Measurements from ENCODE around the gene CAMTA1.
"Not testable (repeated sequence)": the region's sequence is repeated elsewhere in the genome, so short reads cannot be mapped to it uniquely, and the experiment has no call there.

CAMTA1 gene

DNA sequence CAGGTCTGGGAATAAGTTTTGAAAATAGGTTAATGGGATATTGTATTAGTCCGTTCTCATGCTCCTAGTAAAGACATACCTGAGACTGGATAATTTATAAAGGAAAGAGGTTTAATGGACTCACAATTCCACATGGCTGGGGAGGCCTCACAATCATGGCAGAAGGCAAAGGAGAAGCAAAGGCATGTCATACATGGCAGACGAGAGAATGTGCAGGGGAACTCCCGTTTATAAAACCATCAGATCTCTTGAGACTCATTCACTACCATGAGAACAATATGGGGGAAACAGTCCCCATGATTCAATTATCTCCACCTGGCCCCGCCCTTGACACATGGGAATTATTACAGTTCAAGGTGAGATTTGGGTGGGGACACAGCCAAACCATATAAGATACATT, 60.5 kb downstream of the CAMTA1 start:
- not testable (repeated sequence) for DNase-seq (ENCODE audit: low read depth in 2 of 2)

DNA sequence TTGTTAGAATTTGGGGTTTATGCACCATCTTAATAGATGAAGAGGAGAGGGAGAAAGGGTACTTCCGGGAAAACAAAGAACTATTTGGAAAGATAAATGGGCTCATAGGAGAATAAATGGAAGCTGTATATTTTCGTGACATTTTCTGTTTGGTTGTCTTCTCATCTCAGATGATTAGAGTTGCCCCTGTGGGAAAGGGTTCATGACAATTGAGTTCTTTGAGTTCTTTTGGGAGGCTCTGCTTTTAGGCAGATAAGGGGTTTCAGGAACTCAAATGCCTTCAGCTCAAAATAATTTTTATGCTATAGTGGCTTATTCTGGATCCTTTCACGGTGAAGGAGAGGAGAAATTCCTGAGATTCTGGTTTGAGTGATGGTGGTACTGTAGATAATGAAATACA, 63.6 kb downstream of the CAMTA1 start:
- DNase-seq (ENCODE audit: low read depth in 2 of 2): no peak

DNA sequence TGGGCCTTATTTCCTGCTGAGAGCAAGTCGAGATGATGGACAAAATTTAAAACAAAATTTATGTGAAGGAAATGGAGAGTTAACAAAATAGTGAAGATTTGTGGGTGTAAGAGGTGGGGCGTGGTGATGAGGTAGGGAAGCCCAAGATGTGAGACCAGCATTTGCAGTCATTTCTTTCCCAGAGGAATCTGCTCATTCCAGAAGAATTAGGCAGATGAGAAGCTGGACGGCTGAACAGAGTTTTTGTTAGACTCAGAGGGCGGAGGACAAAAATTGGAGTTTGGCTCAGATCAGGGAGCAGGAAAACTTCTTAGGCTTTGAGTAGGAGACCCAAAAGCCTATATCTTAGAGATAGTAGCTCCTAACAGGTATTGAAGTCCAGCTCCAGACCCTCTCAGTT, 65.3 kb downstream of the CAMTA1 start:
- no peak for DNase-seq (ENCODE audit: low read depth in 2 of 2)

DNA sequence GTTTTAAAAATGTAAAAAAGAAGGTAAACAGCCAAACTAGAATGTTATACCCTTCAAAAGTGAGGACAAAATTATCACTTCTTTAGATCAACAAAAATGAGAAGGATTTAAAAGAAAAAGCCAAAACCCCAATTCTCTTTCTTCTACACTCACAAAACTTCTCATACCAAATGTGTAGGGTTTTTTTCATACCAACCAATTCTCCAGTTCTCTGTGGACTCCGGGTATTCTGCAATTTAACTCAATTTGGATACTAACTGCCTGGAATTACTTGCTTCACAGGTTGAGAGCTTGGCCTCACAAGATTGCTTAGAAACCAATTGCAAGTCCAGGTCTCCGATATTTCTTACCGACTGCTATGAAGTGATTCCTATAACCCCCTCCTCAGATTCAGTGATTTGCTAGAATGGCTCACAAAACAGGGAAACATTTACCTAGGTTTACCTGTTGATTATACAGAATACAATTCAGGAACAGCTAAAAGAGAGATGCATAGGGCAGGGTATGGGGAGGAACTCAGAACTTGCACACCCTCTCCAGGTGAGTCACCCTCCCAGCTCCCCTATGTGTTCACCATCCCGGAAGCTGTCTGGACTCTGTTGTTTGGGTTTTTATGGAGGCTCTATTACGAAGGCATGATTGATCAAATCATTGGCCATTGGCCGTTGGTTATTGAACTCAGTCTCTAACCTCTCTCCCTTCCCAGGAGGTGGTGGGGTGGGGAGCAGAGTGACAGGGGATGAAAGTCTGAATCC, 67.1 kb downstream of the CAMTA1 start:
- DNase-seq (ENCODE audit: low read depth in 2 of 2): no peak

DNA sequence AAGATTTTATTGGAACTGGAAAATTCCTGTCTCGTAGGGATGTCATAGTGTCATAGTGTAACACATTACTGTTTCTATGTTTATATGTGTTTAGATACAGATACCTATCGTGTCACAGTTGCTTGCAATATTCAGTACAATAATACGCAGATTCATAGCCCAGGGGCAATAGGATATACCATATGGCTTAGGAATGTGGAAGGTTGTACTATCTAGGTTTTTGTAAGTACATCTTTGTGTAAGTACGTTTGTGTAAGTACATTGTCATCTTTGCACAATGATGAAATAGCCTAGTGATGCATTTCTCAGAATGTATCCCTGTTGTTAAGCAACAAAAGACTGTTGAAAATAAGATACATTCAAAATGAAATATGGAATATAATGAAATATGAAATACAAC, 68.9 kb downstream of the CAMTA1 start:
- DNase-seq (ENCODE audit: low read depth in 2 of 2): no peak

DNA sequence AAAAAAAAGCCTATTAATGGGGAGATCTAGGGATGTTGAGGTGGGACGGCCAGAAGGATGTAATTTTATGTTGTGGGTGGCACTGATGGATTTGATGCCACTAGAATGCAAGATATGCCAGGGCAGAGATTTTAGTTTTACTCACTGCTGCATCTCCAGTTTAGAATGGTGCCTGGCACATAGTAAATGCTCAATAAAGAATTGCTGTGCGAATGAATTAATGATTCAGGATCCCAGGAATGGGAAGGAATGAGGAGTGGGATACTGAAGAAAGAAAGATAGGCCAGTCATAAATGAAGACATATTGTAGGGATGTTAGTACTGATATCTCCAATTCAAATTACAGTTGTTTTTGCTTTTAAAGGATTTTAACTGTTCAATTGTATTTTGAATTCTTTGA, 72.6 kb downstream of the CAMTA1 start:
- no peak for DNase-seq (ENCODE audit: low read depth in 2 of 2)

DNA sequence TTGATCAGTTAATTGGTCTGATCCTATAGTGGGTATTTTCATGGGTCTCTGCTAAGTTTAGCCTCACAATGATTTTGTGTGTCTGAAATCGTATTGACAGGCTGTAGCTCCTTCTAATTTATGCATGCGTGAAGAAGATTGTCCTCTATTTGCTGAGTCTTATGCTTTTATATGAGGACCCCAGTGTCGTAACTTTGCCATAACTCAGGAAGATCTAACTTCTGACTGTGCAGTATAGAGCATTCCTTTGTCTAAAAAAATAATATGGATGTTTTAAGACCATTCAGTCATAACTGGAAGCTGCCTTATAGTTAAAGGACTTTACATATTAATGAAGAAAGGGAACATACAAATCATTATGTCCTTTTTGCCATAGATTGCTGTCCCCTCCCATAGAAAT, 73.3 kb downstream of the CAMTA1 start:
- DNase-seq (ENCODE audit: low read depth in 2 of 2): no peak

DNA sequence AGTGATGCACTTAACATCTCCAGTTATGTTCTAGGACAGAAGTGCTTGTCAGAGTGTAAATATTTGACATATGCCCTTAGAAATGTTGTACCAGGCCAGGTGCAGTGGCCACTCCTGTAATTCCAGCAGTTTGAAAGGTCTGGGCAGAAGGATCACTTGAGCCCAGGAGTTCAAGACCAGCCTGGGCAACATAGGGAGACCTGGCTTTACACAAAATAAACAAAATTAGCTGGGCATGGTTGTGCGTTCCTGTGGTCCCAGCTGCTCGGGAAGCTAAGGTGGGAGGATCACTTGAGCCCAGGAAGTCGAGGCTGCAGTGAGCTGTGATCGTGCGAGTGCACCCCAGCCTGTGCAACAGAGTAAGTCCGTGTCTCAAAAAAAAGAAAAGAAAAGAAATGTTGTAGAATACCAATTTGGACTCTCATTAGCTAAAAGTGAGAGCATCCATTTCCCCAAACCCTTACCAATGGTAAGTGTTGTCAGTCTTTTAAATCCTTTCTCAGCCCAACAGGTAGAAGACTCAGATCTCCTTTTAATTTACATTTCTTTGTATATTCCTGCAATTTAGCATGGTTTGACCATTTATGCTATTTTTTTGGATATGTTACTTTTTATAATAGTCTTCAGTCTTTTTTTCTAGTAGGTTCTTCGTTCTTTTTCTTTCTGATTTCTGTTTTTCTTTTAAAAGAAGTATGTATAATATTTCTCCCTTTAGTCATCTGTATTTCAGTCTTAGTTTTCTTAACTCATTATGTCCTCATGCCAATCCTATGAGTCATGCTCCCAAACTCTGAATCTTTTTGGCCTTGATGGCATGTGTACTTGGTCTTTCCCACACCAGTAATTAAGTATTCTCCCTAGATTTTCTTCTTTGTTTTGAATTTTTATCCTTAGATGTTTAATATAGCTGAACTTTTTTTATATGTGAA, 74.4 kb downstream of the CAMTA1 start:
- no peak for DNase-seq (ENCODE audit: low read depth in 2 of 2)

DNA sequence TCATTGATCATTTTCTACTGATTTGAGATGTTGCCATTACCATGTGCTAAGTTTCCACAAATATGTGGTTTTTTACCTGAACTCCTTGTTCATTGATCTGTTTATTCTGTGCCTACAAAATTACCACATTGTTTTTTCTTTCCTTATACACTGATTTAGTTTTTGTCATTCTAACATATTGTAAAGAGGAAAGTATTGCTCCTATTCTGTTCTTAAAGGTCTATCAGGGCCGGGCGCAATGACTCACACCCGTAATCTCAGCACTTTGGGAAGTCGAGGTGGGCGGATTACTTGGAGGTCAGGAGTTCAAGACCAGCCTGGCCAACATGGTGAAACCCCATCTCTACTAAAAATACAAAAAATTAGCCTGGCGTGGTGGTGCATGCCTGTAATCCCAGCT, 75.1 kb downstream of the CAMTA1 start:
- DNase-seq (ENCODE audit: low read depth in 2 of 2): no peak

DNA sequence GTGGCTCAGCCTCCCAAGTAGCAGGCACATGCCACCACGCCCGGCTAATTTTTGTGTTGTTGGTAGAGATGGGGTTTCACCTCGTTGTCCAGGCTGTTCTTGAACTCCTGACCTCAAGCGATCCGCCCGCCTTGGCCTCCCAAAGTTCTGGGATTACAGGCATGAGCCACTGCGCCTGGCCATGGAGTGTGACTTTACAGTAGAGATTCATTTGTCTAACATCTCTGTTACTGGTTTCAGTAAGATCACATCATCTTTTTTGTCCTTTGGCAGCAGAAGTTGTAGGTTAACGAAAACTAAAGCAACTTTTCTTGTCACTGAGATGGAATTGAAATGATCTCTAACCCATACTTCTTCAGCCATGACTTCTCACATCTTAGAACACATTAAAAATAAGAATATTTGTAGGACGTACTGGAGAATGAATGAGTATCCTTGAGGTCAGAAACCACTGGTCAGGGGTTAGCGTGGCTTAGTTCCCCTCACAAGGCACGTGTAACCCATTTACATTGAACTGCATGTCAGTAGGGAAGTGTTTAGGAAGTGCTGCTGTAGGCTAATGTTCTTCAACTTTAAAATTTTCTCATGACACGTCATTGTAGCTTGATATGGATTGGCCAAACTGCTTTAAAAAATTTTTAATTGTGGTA, 75.9 kb downstream of the CAMTA1 start:
- no peak for DNase-seq (ENCODE audit: low read depth in 2 of 2)

DNA sequence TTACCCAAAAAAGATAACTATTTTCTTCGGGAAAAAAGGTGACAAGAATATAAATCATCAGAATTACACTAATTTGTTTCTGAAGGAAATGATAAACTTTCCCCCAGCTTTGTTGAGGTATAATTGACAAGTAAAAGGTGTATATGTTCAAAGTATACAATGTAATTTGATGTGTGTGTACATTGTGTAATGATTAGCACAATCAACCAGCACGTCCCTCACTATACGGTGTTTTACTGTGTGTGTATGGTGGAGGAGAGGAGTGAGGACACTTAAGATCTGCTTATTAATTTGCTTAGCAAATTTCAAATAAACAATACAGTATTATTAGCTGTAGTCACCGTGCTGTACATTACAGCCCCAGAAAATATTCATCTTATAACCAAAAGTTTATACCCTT, 77.7 kb downstream of the CAMTA1 start:
- no peak for DNase-seq (ENCODE audit: low read depth in 2 of 2)

DNA sequence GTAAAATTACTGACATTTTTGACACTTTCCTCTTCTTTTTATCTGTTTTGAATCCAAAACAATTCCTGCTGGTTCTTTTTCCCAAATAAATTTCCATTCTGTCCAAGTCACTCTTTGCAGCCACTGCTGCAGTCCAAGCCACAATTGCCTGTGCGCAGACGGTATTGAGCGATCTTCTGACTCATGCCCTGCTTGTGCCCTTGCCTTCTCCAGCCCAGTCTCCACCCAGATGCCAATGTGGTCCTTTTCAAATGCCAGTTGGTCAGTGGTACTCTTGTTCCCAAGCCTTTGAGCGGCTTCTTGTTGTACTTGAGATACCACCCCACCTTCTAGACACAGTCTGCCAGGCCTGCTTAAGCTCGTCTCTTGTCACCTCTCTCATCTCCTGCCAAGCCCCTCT, 78.9 kb downstream of the CAMTA1 start:
- DNase-seq (ENCODE audit: low read depth in 2 of 2): no peak

DNA sequence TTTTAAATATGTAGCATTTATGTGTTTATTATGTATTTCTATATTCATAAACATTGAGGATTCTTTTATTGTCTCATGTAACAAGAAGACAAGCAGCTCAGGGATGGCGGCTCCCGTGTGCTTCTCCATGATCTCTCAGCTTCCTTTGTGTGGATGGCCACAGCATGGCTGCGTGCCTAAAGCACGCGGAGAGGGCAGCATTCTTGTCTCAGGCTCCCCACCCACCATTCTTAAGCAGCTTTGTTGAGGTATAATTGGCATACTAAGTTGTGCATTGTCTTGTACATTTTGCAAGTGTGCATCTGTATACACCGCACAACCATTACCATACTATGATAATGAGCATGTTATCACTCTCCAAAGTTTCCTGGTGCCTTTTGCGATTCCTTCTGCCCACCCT, 81.6 kb downstream of the CAMTA1 start:
- no peak for DNase-seq (ENCODE audit: low read depth in 2 of 2)

DNA sequence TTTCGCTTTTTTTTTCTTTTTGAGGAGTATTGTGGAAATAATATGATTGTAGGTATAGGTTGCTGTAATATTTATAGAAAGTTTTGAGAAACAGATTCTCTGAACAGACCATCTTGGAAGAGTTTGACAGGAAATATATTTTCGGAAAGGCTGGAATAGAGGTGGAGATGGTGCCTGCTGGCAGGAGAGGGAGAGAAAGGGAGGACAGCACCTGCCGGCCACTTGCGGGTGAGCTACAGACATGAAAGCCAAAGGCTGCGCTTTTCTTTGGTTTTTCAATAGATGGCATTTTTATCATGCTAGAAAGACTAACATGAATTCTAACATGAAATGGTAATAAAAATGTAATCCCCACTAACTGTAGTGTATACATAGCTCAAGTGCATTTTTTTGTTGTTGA, 82.1 kb downstream of the CAMTA1 start:
- DNase-seq (ENCODE audit: low read depth in 2 of 2): no peak

DNA sequence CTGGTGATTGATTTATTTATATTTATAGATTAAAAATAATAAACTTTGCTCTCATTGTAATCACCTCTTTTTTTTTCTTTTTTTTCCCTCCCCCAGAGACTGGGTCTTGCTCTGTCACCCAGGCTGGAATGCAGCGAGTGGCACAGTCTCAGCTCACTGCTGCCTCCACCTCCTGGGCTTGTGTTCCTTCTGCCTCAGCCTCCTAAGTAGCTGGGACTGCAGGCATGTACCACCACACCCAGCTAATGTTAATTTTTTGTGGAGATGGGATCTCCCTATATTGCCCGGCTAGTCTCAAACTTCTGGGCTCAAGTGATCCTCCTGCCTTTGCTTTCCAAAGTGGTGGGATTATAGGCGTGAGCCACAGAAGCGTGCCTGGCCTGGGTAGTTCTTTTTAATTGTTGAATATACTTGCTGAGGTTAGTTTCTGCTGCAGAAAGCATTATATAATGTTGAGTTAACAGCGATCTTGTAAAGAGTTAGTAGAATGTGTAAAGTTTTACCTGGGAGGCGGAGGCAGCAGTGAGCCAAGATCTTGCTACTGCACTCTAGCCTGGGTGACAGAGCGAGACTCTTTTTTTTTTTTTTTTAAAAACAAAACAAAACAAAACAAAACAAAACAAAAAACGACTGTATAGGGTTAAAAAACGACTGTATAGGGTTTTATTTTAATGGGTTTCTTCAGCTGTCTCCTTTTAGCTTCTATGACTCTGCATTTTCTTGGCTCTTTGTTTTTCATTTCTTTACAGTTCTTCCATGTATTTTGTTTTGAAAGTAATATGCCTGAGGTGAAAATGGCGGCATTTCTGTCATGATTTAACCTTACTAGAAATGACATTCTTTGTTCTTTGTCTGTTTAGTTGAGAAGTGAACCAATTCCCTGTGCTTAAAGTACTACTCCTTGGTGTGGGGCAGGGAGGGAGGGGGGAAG, 82.7 kb downstream of the CAMTA1 start:
- DNase-seq (ENCODE audit: low read depth in 2 of 2): no peak

DNA sequence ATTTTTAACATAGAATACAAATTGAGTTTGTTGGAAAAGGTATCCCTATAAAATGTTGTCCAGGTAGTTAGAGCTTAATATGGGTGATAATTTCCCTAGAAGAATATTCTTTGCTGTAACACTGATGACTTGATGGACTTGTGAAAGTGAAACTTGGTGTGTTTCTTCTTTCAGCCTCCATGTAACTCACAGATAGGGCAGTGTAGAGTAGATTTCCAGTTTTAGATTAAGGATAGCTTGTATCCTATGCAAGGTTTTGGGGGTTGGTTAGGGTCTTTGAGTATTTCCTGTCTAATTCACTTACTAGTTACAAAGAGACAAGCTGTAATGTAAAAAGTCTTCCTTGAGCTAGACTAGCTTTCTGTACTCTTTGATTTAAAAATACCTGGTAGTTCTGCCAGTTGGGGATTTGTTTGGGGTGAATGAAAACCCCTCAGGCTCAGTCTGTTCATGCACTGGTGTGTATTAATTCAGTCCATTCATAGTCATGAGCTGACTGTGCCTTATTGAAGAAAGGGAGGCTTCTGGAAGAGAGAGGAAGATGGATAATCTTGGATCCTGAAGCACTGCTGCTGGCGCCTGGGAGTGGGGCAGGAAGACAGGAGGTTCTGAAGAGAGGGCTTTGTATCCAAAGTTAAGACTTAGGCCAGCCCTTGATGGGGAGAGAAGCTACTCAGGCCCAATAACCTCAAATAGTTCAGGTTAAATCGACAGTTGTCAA, 83.6 kb downstream of the CAMTA1 start:
- DNase-seq (ENCODE audit: low read depth in 2 of 2): no peak

DNA sequence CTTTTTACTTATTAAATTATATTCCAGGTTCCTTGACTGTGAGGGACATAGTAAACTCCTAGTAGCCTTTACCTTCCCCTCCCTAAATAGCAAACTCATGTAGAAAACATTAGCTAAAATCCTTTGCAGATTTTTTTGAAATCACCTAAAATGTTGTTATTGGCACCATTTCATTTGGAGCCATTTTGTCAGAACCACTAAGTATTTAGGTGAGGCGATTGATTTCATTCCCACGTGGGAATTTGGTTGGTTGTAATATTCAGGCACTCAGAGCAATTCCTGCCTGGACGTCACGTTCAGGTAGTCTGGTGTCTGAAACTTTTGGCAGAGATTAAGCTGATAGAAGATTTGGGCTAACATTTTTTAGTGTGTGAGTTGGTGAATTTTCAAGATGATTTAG, 84.3 kb downstream of the CAMTA1 start:
- no peak for DNase-seq (ENCODE audit: low read depth in 2 of 2)

DNA sequence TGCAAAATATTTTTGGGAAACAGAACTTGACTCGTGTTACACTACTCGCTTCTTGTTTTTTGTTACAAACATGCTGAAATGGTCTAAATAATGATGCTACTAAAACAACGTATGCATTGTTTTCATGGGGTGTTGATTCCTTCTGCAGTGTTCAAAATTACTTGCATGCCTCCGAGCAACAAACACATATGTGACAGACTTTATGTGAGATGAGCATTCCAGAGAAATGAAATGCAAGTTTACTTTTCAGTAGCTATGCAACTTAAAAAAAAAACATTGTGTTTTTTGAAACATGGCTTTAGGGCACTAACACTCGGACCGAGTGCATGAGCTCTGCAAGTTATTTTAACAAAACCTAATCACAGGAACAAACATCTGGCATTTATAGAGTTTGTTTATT, 84.8 kb downstream of the CAMTA1 start:
- DNase-seq (ENCODE audit: low read depth in 2 of 2): no peak

DNA sequence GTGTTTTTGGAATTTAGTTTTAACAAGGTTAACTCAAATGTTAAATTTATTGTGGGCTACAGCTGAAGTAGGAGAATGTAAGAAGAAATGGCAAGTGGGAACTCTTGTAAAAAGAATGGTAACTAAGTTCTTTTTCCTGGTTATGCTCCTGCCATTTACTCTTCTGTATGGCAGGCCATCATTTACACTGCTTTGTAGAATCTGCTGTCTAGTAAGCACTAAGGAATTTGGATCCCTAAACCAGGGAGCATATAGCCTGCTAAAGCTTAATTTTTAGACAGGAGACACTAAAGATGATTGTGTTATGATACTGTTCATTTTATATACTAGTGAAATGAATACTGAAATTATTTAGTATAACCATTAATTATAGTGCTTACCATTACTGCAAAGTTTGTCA, 85.3 kb downstream of the CAMTA1 start:
- no peak for DNase-seq (ENCODE audit: low read depth in 2 of 2)

DNA sequence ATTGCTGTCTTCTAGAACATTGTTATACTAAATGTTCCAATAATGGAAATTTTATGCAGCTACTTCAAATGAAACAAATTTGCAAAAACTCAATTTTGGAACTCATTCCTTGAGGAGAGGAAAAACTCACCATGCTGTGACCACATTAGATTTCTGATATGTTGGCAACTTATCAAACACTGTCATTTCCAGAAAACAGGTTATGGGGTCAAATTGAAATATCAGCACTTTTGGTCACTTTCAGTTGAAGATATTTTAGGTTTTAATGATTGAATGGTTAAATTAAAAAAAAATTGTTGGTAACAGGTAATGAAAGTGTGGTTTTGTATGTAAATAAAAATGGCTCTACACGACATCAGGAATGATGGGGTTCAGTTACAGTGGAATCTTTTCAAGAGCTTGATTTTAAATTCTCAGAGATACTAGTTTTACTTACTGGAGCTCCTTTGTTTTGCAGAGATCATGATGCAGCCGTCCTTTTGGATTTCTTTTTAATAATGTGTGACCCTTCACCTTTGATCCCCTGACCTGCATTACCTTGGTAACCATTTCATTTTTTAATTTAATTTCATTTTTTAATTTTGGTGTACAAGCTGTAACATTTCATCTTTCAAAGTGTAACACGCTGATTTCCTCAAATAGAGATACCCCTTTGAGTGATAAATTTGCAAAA, 86.2 kb downstream of the CAMTA1 start:
- DNase-seq (ENCODE audit: low read depth in 2 of 2): no peak
